Measurements from ENCODE around the gene RBM20. TPM values are rescaled to one million over a fixed set of nuclear protein-coding genes. Genes with fewer than 3 reads are reported as not detected.
A peak's percentile ranks its signal among the peaks of the same experiment; 100 is the strongest.

Gene RBM20
- total and polyA plus RNA-seq, 2 of the 13 experiments (the other 11 are each of a cell fraction or from before 2014, with no cell fraction given) = 0.02 to 0.22 TPM

DNA sequence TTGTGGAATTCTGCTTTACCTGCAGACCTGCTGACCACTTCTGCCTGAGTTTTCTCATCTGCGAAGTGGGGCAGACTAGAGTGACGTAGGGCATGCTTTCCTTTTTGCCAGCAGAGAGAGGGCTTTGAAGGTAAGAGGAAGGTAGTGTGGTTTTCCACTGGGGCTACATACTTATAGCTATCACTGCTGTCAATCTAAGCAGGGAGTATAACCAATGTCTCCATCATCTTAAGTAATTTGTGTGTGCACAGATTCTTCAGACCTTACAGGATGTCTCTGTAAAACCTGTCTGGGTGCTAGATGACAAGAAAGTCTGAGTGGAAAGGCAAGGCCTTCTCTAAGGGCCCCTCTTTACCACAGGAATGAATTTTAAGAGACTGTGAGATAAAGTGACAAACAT is 106.8 kb downstream of the RBM20 start (continued):
- TF ChIP-seq GABPA (IDR thresholded peaks at IDR 0.05; ENCODE audit: low read depth, low read length) = no peak
- TF ChIP-seq GABPA (CRISPR knock-in tag; IDR thresholded peaks at IDR 0.05; ENCODE audit: low read depth) = no peak
- TF ChIP-seq, protein P1, sequence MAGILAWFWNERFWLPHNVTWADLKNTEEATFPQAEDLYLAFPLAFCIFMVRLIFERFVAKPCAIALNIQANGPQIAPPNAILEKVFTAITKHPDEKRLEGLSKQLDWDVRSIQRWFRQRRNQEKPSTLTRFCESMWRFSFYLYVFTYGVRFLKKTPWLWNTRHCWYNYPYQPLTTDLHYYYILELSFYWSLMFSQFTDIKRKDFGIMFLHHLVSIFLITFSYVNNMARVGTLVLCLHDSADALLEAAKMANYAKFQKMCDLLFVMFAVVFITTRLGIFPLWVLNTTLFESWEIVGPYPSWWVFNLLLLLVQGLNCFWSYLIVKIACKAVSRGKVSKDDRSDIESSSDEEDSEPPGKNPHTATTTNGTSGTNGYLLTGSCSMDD (CRISPR knock-in tag; IDR thresholded peaks at IDR 0.05) = no peak

- H3K36me3 ChIP-seq (replicated peaks in 1 of 2; ENCODE audit: control insufficient read depth in 1 of 2, insufficient read depth in 2 of 2, low read length in 2 of 2) = no peaks in the 10 kb centered on the region
- H3K27me3 ChIP-seq (ENCODE audit: control insufficient read depth in 1 of 2, insufficient read depth in 2 of 2, low read length in 2 of 2) = no peaks in the 10 kb centered on the region
- no peak overlapping the region for H3K27ac ChIP-seq (ENCODE audit: extremely low read length, insufficient read depth, low read length)
- no peak overlapping the region for H3K4me3 ChIP-seq (replicated peaks in 1 of 3; ENCODE audit: insufficient read depth in 1 of 3, low read depth in 2 of 3, low read length in 3 of 3)
- FAIRE-seq (no peak), DNase-seq (ENCODE audit: low spot score) (no peak), ATAC-seq (no peak)
- in situ Hi-C loops (cut with HindIII; ENCODE audit: extremely low pct_ligation_motif_present, low pct_unique_long_range_greater_than_20kb) = no loop called here
- peaks cover 10% of the 10 kb centered on the region for H3K9me3 ChIP-seq (ENCODE audit: low read length)
- CTCF ChIA-PET (ENCODE audit: low intra/inter-chr PET ratio, low total read pairs) = no interaction called here
- H3K4me2 ChIP-seq (ENCODE audit: low read depth, low read length) = no peak overlapping the region
- no peak overlapping the region for H3K9ac ChIP-seq (ENCODE audit: insufficient read depth, low read depth, low read length)
- no peaks in the 10 kb centered on the region for H4K20me1 ChIP-seq (ENCODE audit: insufficient read depth, low read length)
- H3K4me1 ChIP-seq (ENCODE audit: insufficient read depth, low read length) = no peaks in the 10 kb centered on the region
- H3K79me2 ChIP-seq (ENCODE audit: insufficient read depth, low read length) = no peaks in the 10 kb centered on the region
- intact Hi-C loops (cut with micrococcal nuclease; ENCODE audit: unreplicated experiment) = no loop called here
- POLR2A ChIA-PET = no interaction called here
- H2AFZ ChIP-seq (ENCODE audit: low read length) = no peak overlapping the region
- no TSS peak for BruUV-seq (replicated peaks)
- no peak for TF ChIP-seq SP1 (IDR thresholded peaks at IDR 0.05)
- no peak for TF ChIP-seq SP1 (CRISPR knock-in tag; IDR thresholded peaks at IDR 0.05)
- no peak for TF ChIP-seq PCBP2 (optimal IDR thresholded peaks at IDR 0.05; ENCODE audit: low read depth, low read length, poor library complexity, severe bottlenecking)
- TF ChIP-seq, protein P2, sequence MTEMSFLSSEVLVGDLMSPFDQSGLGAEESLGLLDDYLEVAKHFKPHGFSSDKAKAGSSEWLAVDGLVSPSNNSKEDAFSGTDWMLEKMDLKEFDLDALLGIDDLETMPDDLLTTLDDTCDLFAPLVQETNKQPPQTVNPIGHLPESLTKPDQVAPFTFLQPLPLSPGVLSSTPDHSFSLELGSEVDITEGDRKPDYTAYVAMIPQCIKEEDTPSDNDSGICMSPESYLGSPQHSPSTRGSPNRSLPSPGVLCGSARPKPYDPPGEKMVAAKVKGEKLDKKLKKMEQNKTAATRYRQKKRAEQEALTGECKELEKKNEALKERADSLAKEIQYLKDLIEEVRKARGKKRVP (CRISPR knock-in tag; IDR thresholded peaks at IDR 0.05) = peak in 1 of 2 experiments; percentile 47; a peak in 1 of 4 replicates
- no peak for TF ChIP-seq ZBTB34 (CRISPR knock-in tag; IDR thresholded peaks at IDR 0.05)
- TF ChIP-seq, protein P3, sequence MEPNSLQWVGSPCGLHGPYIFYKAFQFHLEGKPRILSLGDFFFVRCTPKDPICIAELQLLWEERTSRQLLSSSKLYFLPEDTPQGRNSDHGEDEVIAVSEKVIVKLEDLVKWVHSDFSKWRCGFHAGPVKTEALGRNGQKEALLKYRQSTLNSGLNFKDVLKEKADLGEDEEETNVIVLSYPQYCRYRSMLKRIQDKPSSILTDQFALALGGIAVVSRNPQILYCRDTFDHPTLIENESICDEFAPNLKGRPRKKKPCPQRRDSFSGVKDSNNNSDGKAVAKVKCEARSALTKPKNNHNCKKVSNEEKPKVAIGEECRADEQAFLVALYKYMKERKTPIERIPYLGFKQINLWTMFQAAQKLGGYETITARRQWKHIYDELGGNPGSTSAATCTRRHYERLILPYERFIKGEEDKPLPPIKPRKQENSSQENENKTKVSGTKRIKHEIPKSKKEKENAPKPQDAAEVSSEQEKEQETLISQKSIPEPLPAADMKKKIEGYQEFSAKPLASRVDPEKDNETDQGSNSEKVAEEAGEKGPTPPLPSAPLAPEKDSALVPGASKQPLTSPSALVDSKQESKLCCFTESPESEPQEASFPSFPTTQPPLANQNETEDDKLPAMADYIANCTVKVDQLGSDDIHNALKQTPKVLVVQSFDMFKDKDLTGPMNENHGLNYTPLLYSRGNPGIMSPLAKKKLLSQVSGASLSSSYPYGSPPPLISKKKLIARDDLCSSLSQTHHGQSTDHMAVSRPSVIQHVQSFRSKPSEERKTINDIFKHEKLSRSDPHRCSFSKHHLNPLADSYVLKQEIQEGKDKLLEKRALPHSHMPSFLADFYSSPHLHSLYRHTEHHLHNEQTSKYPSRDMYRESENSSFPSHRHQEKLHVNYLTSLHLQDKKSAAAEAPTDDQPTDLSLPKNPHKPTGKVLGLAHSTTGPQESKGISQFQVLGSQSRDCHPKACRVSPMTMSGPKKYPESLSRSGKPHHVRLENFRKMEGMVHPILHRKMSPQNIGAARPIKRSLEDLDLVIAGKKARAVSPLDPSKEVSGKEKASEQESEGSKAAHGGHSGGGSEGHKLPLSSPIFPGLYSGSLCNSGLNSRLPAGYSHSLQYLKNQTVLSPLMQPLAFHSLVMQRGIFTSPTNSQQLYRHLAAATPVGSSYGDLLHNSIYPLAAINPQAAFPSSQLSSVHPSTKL (CRISPR knock-in tag; IDR thresholded peaks at IDR 0.05) = no peak
- WGBS (ENCODE audit: low lambda C conversion rate) = 5% methylated on average over 6 of the region's 6 CpGs
Observed at GRCh38 chr10:110751850-110752249, 107.7 kb downstream of the RBM20 start.
